ENCODE measurements around the gene ZBTB12. TPM values are rescaled to one million over a fixed set of nuclear protein-coding genes. Genes with fewer than 3 reads are reported as not detected.
A peak's percentile ranks its signal among the peaks of the same experiment; 100 is the strongest.

Gene ZBTB12
- total RNA-seq, 2 donors from 2014 or later: 25.4 to 29.9 TPM

GRCh38 chr6:31899882-31900722, 1.8 kb downstream of the ZBTB12 start:
- Histone ChIP-seq H3K4me3 (ENCODE audit: low read length) (no peak overlapping the region), H3K27me3 (ENCODE audit: control insufficient read depth, insufficient read depth, low read length, poor library complexity, severe bottlenecking) (no peaks in the 10 kb centered on the region), H3K9ac (ENCODE audit: extremely low read depth, low read length, poor library complexity, severe bottlenecking) (no peak overlapping the region), H3K27ac (ENCODE audit: low read depth, low read length) (no peak overlapping the region), H3K36me3 (ENCODE audit: control insufficient read depth, insufficient read depth, low read length) (peaks cover 9% of the 10 kb centered on the region), H3K9me3 (ENCODE audit: control insufficient read depth, low read length) (no peaks in the 10 kb centered on the region), H3K4me1 (ENCODE audit: control insufficient read depth, insufficient read depth, low read length) (peaks cover 4% of the 10 kb centered on the region)
- Mint-ChIP-seq H3K27ac (peak overlapping the region; percentile 75), H3K4me3 (peak overlapping the region; percentile 63), H3K9me3 (no peaks in the 10 kb centered on the region), H3K27me3 (ENCODE audit: insufficient read depth) (no peaks in the 10 kb centered on the region), H3K36me3 (ENCODE audit: low read depth) (peaks cover 9% of the 10 kb centered on the region), H3K4me1 (peaks cover 25% of the 10 kb centered on the region)
- TF ChIP-seq, protein P1, sequence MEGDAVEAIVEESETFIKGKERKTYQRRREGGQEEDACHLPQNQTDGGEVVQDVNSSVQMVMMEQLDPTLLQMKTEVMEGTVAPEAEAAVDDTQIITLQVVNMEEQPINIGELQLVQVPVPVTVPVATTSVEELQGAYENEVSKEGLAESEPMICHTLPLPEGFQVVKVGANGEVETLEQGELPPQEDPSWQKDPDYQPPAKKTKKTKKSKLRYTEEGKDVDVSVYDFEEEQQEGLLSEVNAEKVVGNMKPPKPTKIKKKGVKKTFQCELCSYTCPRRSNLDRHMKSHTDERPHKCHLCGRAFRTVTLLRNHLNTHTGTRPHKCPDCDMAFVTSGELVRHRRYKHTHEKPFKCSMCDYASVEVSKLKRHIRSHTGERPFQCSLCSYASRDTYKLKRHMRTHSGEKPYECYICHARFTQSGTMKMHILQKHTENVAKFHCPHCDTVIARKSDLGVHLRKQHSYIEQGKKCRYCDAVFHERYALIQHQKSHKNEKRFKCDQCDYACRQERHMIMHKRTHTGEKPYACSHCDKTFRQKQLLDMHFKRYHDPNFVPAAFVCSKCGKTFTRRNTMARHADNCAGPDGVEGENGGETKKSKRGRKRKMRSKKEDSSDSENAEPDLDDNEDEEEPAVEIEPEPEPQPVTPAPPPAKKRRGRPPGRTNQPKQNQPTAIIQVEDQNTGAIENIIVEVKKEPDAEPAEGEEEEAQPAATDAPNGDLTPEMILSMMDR (conservative IDR thresholded peaks at IDR 0.05): no peak
- WGBS, 2 experiments (ENCODE audit: insufficient coverage in 1 of 2, insufficient read length in 1 of 2): 95 to 96% methylated on average over 39 to 49 of the region's 49 CpGs
- peak; percentile 48 for DNase-seq

DNA sequence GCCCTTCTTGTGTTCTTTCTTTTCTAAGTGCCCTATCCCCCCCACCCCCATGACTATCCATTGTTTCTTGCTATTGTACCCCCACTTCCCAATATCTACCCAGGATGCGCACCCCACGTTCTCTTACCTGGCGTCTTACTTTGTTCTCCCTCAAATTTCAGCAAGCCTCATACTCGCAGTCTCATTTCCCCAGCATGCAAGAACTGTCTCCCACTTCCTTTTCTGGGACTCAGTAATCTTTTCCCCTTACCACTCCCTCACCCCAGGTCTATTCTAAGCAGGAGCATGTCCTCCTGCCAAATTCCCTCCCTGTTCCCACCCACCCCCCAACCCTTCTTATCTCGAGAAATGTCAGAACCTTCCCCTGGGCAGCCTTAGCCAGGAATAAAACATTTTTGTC, 2.7 kb downstream of the ZBTB12 start:
- WGBS, 2 experiments (ENCODE audit: insufficient coverage in 1 of 2, insufficient read length in 1 of 2): 92% methylated on average over 4 to 5 of the region's 5 CpGs
- H3K4me3 Mint-ChIP-seq: no peak overlapping the region
- peaks cover 25% of the 10 kb centered on the region for H3K4me1 Mint-ChIP-seq

GRCh38 chr6:31898383-31899011, 3.4 kb downstream of the ZBTB12 start:
- Mint-ChIP-seq H3K4me3 (peak overlapping the region; percentile 93), H3K27me3 (ENCODE audit: insufficient read depth) (no peaks in the 10 kb centered on the region), H3K36me3 (ENCODE audit: low read depth) (peaks cover 17% of the 10 kb centered on the region), H3K9me3 (no peaks in the 10 kb centered on the region), H3K4me1 (peaks cover 20% of the 10 kb centered on the region), H3K27ac (peak overlapping the region; percentile 93)
- Histone ChIP-seq H3K4me3 (ENCODE audit: low read length) (peak overlapping the region; percentile 88), H3K27me3 (ENCODE audit: control insufficient read depth, insufficient read depth, low read length, poor library complexity, severe bottlenecking) (no peaks in the 10 kb centered on the region), H3K36me3 (ENCODE audit: control insufficient read depth, insufficient read depth, low read length) (peaks cover 24% of the 10 kb centered on the region), H3K27ac (ENCODE audit: low read depth, low read length) (no peak overlapping the region), H3K9me3 (ENCODE audit: control insufficient read depth, low read length) (no peaks in the 10 kb centered on the region), H3K9ac (ENCODE audit: extremely low read depth, low read length, poor library complexity, severe bottlenecking) (peak overlapping the region; percentile 70), H3K4me1 (ENCODE audit: control insufficient read depth, insufficient read depth, low read length) (peaks cover 4% of the 10 kb centered on the region)
- TF ChIP-seq, protein P1 (conservative IDR thresholded peaks at IDR 0.05): peak; percentile 24
- DNase-seq: peak; percentile 66
- whole genome bisulfite sequencing, 2 experiments (ENCODE audit: insufficient coverage in 1 of 2, insufficient read length in 1 of 2): 22 to 28% methylated on average over 3 to 8 of the region's 8 CpGs

More for the DNA sequence above, 2.7 kb downstream of the ZBTB12 start:
- H3K27me3 ChIP-seq (ENCODE audit: control insufficient read depth, insufficient read depth, low read length, poor library complexity, severe bottlenecking): no peaks in the 10 kb centered on the region
- H3K36me3 Mint-ChIP-seq (ENCODE audit: low read depth): peaks cover 14% of the 10 kb centered on the region
- DNase-seq: no peak
- no peaks in the 10 kb centered on the region for H3K9me3 Mint-ChIP-seq
- peak overlapping the region; percentile 75 for H3K27ac Mint-ChIP-seq
- TF ChIP-seq, protein P1 (conservative IDR thresholded peaks at IDR 0.05): no peak
- peaks cover 4% of the 10 kb centered on the region for H3K4me1 ChIP-seq (ENCODE audit: control insufficient read depth, insufficient read depth, low read length)
- no peak overlapping the region for H3K4me3 ChIP-seq (ENCODE audit: low read length)
- H3K9me3 ChIP-seq (ENCODE audit: control insufficient read depth, low read length): no peaks in the 10 kb centered on the region
- H3K27me3 Mint-ChIP-seq (ENCODE audit: insufficient read depth): no peaks in the 10 kb centered on the region
- H3K36me3 ChIP-seq (ENCODE audit: control insufficient read depth, insufficient read depth, low read length): peaks cover 18% of the 10 kb centered on the region
- no peak overlapping the region for H3K9ac ChIP-seq (ENCODE audit: extremely low read depth, low read length, poor library complexity, severe bottlenecking)
- no peak overlapping the region for H3K27ac ChIP-seq (ENCODE audit: low read depth, low read length)
